ENCODE measurements around the gene WDR86.

The WDR86 gene

DNA sequence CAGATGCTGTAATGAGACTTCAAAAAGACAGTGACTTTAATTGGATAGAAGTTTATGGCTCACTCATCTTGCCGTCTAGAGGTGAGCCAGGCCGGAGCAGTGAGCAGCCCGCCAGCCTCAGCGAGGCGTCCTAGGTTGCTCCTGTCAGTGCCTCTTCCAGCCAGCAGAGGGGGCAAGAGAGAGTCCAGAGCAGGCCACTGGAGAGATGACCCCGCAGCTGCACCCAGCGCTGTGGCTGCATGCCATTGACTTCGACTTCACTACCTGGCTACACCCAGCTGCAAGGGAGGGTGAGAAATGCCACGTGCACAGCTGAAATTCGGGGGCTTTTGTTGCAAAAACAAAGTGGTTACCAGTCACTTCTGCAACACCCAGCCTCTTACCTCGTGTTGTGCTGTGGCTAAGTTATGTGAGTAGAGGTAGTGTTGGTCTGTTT lies 41.7 kb downstream of the WDR86 start:
- TF ChIP-seq, protein P1, sequence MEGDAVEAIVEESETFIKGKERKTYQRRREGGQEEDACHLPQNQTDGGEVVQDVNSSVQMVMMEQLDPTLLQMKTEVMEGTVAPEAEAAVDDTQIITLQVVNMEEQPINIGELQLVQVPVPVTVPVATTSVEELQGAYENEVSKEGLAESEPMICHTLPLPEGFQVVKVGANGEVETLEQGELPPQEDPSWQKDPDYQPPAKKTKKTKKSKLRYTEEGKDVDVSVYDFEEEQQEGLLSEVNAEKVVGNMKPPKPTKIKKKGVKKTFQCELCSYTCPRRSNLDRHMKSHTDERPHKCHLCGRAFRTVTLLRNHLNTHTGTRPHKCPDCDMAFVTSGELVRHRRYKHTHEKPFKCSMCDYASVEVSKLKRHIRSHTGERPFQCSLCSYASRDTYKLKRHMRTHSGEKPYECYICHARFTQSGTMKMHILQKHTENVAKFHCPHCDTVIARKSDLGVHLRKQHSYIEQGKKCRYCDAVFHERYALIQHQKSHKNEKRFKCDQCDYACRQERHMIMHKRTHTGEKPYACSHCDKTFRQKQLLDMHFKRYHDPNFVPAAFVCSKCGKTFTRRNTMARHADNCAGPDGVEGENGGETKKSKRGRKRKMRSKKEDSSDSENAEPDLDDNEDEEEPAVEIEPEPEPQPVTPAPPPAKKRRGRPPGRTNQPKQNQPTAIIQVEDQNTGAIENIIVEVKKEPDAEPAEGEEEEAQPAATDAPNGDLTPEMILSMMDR (IDR thresholded peaks at IDR 0.05; ENCODE audit: low read depth, low read length): peak; percentile 99
- DNase-seq (ENCODE audit: extremely low read depth, low read depth): peak; percentile 16

DNA sequence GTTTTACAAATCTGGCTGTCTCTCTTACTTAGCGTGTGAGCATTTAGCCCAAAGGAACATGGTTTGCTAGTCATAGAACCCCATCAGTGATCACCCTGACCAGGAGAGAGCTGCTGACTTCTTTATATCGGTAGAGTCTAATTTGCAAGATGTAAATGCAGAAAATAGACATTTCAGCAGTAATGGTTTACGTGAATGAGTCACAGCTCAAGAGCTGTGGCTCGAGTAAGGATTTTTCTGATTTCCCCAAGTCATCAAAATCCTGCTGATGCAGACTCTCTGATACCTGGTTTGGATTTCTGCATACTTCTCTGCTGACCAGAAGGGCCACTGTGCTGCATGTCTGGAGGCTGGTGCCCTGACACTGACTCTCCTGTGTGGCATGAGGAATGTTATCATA lies 42.6 kb downstream of the WDR86 start:
- TF ChIP-seq, protein P1 (IDR thresholded peaks at IDR 0.05; ENCODE audit: low read depth, low read length): no peak

DNA sequence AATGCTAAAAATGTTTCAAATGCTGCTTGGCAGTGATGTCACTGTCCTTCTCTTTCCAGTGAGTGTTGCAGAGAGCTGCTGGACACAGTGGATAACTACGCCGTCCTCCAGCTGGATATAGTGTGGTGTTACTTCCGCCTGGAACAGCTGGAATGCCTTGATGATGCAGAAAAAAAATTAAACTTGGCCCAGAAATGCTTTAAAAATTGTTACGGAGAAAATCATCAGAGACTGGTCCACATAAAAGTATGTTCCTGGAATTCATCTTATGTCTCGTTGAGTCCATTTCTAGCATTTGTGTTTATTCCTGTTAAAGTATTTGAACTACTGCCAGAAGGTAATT lies 43.0 kb downstream of the WDR86 start:
- DNase-seq (ENCODE audit: extremely low read depth, low read depth): peak; percentile 14

More for the DNA sequence above, 42.6 kb downstream of the WDR86 start:
- no peak for DNase-seq (ENCODE audit: extremely low read depth, low read depth)

DNA sequence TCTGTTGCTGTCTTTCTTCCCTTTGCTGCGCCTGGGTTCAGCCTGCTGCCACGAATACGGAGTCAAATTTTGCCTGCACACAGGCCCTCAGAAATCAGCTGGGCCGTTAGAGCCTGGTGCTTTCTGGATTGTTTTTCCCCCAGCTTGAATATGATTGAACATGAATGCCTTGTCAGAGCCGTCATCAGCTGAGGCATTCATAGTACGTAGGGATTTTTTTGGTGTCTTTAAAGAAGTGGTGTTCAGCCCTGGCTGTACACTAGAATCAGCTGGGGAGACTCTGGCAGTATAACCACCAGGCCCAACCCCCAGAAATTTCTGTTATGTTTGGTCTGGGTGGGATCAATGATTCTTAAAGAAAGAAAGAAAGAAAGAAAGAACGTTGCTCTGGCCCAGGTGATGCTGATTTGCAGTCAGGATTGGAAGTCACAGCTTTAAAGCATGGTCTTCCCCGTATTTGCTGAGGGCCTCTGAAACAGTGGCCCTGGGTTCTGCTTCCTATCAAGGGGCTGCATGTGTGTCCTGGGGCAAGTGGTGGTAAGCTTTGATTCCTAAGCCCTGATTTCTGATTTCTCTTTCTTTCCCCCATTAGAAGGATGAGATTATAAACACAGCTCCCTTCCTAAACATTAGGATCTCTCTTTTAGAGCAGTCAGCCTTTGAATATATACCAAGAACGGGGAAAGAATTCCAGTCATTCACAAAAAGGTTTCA lies 43.5 kb downstream of the WDR86 start:
- no peak for DNase-seq (ENCODE audit: extremely low read depth, low read depth)
- TF ChIP-seq, protein P1 (IDR thresholded peaks at IDR 0.05; ENCODE audit: low read depth, low read length): no peak

More for the DNA sequence above, 43.0 kb downstream of the WDR86 start:
- TF ChIP-seq, protein P1 (IDR thresholded peaks at IDR 0.05; ENCODE audit: low read depth, low read length): no peak

DNA sequence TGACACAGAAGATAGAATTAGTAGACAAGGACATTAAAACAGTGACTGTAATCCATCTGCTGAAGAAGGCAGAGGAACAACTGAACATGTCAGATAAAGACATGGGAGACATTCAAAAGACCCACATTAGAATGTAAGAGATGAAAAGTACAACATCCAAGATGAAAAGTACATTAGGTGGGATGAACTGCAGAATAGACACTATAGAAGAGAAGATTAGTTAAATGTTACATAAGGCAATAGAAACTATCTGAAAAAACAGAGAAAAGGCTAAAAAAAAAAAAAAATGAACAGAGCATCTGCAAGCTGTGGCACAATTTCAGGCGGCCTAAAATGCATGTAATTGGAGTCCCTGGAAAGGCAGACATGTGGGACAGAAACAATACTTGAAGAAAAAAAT lies 46.7 kb downstream of the WDR86 start:
- DNase-seq (ENCODE audit: extremely low read depth, low read depth): no peak
- TF ChIP-seq, protein P1 (IDR thresholded peaks at IDR 0.05; ENCODE audit: low read depth, low read length): no peak

GRCh38 chr7:151361193-151361959 lies 48.5 kb downstream of the WDR86 start:
- TF ChIP-seq, protein P1 (IDR thresholded peaks at IDR 0.05; ENCODE audit: low read depth, low read length): no peak
- DNase-seq (ENCODE audit: extremely low read depth, low read depth): no peak

DNA sequence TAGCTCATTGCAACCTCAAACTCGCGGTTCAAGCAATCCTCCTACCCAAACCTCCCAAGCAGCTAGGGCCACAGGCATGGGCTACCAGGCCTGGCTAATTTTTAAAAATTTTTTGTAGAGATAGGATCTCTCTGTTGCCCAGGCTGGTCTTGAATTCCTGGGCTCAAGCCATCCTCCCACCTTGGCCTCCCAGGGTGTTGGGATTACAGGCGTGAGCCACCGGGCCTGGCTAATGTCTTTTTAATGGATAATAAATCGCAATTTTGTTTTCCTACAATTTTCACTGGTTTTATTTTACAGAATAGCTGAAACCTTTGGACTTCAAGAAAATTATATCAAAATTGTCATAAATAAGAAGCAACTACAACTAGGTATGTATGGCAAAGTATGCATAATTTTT lies 57.3 kb downstream of the WDR86 start:
- TF ChIP-seq, protein P1 (IDR thresholded peaks at IDR 0.05; ENCODE audit: low read depth, low read length): no peak
- no peak for DNase-seq (ENCODE audit: extremely low read depth, low read depth)
